NCI-H345 (cell line): ENCODE measurements around the gene INPP5D.
"Not testable (repeated sequence)": the region's sequence is repeated elsewhere in the genome, so short reads cannot be mapped to it uniquely, and the experiment has no call there.

Source experiments
- DNase-seq: peaks from one replicate; lab custom pipeline; 2025; lab: John Stamatoyannopoulos, UW

The INPP5D gene

DNA sequence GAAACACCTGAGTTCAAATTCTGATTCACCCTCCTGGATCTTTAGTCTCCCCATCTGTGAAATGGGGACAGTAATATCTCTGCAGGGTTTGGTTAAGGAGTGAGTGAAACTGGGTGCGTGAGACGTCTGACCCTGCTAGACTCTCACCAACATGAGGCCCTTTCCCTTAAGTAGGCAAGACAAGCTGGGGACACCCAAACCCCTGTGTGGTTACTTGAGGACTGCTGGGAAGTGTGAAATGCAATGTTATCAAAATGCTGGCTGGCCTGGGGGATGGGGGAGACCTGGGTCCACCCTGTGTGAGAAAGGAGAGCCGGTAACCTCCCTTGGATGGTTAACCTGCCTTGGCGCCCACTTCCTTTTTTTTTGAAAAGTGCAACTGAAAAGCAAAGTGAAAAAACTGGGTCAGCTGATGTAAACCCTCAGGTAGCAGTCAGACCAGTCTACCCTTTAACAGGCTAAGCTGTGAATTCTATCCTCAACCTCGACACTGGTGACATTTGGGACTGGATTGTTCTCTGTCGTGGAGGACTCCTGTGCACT is 82.3 kb downstream of the INPP5D start:
- no peak for DNase-seq

- no peak for DNase-seq
These were observed 83.7 kb downstream of the INPP5D start for GRCh38 chr2:233143700-233144331.

DNA sequence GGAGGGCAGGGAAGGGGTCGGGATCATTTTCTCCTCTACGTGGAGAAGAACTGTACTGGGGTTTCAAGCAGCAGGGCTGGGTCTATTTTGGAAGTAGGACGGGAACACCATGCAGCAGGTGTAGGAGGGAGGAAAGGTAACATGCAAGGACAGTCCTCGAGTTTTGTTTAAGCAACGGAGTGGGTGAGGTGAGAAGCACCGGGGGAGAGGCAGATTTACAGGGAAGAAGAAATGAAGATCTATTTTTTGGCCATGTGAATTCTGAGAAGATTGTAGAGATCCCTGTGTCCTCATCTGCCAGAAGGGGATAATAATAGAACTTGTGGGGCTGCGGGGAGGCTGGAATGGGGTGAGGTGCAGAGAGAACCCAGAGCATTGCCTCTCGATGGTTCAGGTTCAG is 85.6 kb downstream of the INPP5D start:
- DNase-seq = no peak

- no peak for DNase-seq
These were observed 86.1 kb downstream of the INPP5D start for GRCh38 chr2:233146194-233146593.

GRCh38 chr2:233147136-233147828 is 87.1 kb downstream of the INPP5D start:
- no peak for DNase-seq

GRCh38 chr2:233147829-233148167 is 87.7 kb downstream of the INPP5D start:
- no peak for DNase-seq

- no peak for DNase-seq
These were observed 88.2 kb downstream of the INPP5D start for GRCh38 chr2:233148354-233148753.

DNA sequence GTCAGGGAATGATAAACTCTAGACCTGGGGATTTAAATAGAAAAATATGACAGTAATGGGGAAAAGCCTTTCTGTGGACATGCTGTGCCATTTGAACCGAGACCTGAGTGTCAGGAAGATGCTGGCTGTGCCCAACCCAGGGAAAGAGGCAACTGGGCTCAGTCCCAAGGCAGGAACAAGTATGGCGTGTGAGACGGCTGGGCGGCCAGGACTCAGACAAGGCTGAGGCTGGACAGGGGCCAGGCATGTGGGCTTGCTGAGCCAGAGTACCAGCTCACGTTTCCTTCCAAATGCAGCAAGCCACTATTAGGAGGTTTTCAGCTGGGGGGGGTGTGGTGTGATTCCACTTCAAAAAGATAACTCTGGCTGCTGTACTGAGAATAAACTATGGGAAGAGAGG is 92.4 kb downstream of the INPP5D start:
- no peak for DNase-seq

GRCh38 chr2:233153146-233153798 is 93.1 kb downstream of the INPP5D start:
- DNase-seq = no peak

DNA sequence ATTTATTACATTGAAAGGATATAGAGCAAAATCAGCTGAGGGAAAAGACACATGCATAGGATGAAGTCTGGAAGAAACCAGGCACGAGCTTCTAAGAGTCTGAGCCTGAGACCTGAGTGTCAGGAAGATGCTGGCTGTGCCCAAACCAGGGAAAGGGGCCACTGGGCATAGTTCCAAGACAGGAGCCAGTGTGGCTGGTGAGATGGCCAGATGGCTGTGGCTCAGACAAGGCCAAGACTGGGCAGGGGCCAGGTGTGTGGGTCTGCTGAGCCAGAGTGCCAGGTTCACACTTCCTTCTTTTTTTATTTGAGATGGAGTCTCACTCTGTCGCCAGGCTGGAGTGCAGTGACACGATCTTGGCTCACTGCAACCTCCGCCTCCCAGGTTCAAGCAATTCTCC is 95.9 kb downstream of the INPP5D start:
- DNase-seq = no peak

DNA sequence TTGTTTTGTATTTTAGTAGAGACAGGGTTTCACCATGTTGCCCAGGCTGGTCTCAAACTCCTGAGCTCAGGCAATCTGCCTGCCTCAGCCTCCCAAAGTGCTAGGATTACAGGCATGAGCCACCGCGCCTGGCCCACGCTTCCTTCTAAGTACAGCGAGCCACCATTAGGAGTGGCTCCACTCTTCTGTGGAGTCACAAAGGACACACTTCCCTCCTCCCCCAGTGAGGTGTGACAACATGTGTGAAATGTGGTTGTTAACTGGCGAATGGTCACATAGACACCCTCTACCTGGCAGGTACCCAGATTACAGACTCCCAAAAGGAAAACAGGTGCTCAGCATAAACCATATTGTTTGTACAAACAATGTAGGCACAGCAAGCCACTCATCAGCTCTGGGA is 96.3 kb downstream of the INPP5D start:
- not testable (repeated sequence) for DNase-seq

DNA sequence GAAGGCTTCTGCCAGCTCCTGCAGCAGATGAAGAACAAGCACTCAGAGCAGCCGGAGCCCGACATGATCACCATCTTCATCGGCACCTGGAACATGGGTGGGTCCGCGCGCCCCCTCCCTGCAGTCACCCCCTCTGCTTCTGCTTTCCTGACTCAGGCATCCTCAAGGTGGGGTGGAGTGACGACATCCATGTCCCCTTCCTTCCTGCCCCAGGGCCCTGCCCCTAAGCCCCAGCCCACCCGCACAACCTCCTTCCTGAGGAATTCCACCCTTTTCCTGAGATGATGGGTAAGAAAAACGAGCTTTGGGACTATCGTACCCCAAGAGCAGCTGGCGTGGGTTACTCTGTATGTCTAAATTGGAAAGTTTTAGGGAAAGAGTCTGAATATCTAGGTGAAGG is 101.6 kb downstream of the INPP5D start:
- no peak for DNase-seq

- no peak for DNase-seq
These were observed 102.6 kb downstream of the INPP5D start for GRCh38 chr2:233162770-233163169.

GRCh38 chr2:233163486-233164103 is 103.5 kb downstream of the INPP5D start:
- no peak for DNase-seq

DNA sequence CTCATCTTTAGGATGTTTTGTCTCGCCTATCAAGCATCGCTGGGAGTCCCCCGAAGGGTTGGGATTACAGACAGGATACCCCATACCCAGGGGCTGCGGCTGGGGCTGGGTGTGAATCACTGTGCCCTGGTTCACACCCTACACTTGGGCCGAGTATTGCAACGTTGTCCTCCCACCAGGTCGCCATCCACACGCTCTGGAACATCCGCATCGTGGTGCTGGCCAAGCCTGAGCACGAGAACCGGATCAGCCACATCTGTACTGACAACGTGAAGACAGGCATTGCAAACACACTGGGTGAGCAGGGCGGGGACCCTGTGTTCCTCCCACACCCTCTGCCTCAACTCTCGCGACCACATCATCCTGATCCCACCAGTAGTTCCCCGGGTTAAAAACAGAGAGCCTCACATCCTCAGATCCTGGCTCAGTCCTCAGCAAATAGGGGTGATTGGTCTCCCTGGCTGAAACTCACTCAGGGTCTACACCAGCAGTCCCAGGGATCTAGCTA is 104.0 kb downstream of the INPP5D start:
- no peak for DNase-seq

GRCh38 chr2:233164967-233165366 is 104.8 kb downstream of the INPP5D start:
- no peak for DNase-seq

- DNase-seq = no peak
These were observed 105.4 kb downstream of the INPP5D start for GRCh38 chr2:233165543-233165894.

DNA sequence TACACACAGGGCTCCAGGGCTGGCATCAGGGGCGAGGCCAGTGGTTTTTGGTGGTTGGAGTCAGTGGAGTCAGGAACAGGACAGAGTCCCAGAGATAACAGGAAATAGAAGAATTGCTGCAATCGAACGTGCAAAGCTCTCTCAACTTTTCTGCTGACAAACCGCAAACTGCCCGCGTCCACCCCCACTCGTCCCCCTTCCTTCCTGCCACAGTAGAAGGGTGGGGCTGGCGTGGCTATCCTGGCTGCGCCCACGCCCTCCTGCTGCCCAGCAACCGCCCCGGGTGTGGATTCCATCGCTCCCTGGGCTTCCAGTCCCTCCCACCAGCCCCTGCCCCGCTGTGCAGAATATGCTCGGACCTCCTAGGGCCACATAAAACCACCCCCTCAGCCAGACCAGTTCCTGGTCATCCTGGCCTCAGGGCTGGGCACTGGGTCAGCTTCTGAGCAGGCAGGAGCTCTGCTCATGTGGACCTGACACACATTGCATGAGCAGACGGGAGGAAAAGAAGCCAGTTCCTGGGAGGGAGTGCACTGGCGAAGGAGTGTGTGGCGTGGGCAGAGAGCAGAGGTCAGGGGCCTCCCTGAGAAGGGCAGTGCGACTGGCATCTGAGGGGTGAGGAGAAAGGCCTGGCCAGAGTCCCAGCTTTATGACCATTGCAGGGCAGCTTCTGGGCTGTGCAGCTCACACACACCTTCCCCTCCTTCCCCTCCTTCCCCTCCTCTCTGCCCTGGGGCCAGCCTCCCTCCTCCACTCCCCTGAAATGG is 105.9 kb downstream of the INPP5D start:
- DNase-seq = no peak

DNA sequence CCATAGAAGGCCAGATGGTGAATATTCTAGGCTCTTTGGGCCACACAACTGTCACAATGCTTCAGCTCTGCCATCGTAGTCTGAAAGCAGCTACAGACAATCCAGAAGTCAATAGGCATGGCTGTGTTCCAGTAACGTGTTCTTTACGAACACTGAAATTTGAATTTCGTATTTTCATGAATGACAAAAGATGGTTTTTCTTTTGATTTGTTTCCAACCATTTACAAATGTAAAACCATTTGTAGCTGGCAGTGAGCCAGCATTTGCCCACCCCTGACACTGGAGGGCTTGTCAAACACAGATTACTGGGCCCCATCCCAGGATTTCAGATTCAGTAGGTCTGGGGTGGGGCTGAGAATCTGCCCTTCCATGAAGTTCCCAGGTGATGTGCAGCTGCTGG is 108.3 kb downstream of the INPP5D start:
- DNase-seq = peak; percentile 9

DNA sequence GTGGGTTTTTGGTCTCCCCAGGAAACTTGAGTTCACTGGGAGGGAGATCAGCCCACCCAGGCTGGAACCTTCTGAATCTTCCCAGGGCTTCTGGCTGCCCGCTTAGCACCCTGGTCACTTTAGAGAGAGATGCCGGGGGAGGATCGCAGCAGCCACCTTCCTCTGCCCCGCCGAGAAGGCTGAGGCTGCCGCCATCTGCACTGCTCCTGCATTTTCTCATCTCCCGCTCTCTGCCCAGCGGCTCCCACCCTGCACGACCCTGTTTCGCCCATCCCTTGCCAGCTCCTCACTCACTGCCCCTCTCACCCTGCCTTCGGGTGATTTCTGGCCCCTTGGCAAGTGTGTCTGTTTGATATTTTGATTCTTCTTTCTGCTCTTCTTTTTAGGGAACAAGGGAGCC is 108.8 kb downstream of the INPP5D start:
- DNase-seq = no peak

- no peak for DNase-seq
These were observed 111.2 kb downstream of the INPP5D start for GRCh38 chr2:233171344-233171743.

DNA sequence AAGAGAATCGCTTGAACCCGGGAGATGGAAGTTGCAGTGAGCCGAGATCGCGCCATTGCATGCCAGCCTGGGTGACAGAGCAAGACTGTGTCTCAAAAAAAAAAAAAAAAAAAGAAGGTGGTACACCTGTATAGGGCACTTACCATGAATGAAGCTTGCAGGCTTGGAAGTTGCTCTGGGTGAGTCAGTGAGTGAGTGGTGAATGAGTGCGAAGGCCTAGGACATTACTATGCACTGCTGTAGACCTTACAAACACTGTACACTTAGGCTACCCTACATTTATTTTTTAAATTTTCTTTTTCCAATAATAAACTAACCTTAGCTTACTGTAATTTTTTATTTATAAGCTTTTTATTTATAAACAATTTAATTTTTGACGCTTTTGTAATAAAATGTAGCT is 113.0 kb downstream of the INPP5D start:
- no peak for DNase-seq
